Trophoblast cell (in vitro differentiated cells and primary cell): Measurements from ENCODE around the gene SKA2.

Experiments used
- DNase-seq, 2 donors: peaks; one replicate each; pipeline ENCODE4 v3.0.0-alpha.2; 2016
- H2AFZ ChIP-seq: 2 replicates; pipeline ENCODE4 v1.6.1; 2013; ENCODE audit warnings: low read length, moderate library complexity, mild to moderate bottlenecking; ENCODE audit not compliant: insufficient read depth, poor library complexity
- H2AK5ac ChIP-seq: 2 replicates; pipeline ENCODE4 v1.6.1; 2013; ENCODE audit warnings: mild to moderate bottlenecking, low read length
- H2BK120ac ChIP-seq: 2 replicates; pipeline ENCODE4 v1.6.1; 2013; ENCODE audit warnings: low read length, mild to moderate bottlenecking, moderate library complexity; ENCODE audit not compliant: insufficient read depth, poor library complexity
- H2BK12ac ChIP-seq: 2 replicates; pipeline ENCODE4 v1.6.1; 2013; ENCODE audit warnings: mild to moderate bottlenecking, low read length, moderate library complexity
- H2BK5ac ChIP-seq: 2 replicates; pipeline ENCODE4 v1.6.1; 2013; ENCODE audit warnings: low read length, low read depth, moderate library complexity, mild to moderate bottlenecking; ENCODE audit not compliant: poor library complexity
- H3K14ac ChIP-seq: 2 replicates; pipeline ENCODE4 v1.6.1; 2013; ENCODE audit warnings: mild to moderate bottlenecking, low read length
- H3K18ac ChIP-seq: 2 replicates; pipeline ENCODE4 v1.6.1; 2013; ENCODE audit warnings: mild to moderate bottlenecking, low read length
- H3K23ac ChIP-seq: 2 replicates; pipeline ENCODE4 v1.6.1; 2013; ENCODE audit warnings: low read length
- H3K27ac ChIP-seq: 2 replicates; pipeline ENCODE4 v1.5.1; 2013; ENCODE audit warnings: low read depth, mild to moderate bottlenecking, inconsistent platforms, low read length, moderate library complexity
- H3K27me3 ChIP-seq: 2 replicates; pipeline ENCODE4 v1.6.1; 2013; ENCODE audit warnings: inconsistent platforms, mild to moderate bottlenecking, low read length, moderate library complexity; ENCODE audit not compliant: insufficient read depth
- H3K36me3 ChIP-seq, 2 experiments: 1 replicate in 1 of 2; 2 replicates in 1 of 2; pipeline ENCODE4 v1.6.1; 2013; ENCODE audit warnings: low read length in 2 of 2, mild to moderate bottlenecking in 2 of 2, moderate library complexity in 1 of 2; ENCODE audit not compliant: insufficient read depth in 2 of 2, control insufficient read depth in 1 of 2
- H3K4ac ChIP-seq: 2 replicates; pipeline ENCODE4 v1.6.1; 2013; ENCODE audit warnings: low read depth, mild to moderate bottlenecking, low read length, moderate library complexity
- H3K4me1 ChIP-seq, 2 experiments: 1 replicate in 1 of 2; 2 replicates in 1 of 2; pipeline ENCODE4 v1.6.1; 2013; ENCODE audit warnings: low read length in 2 of 2, mild to moderate bottlenecking in 2 of 2, moderate library complexity in 1 of 2; ENCODE audit not compliant: insufficient read depth in 2 of 2, control insufficient read depth in 1 of 2
- H3K4me2 ChIP-seq: 2 replicates; pipeline ENCODE4 v1.6.1; 2013; ENCODE audit warnings: inconsistent platforms, mild to moderate bottlenecking, low read length, moderate library complexity
- H3K4me3 ChIP-seq: 2 replicates; pipeline ENCODE4 v1.5.1; 2013; ENCODE audit warnings: mild to moderate bottlenecking, low read depth, low read length, inconsistent platforms
- H3K79me1 ChIP-seq: one replicate; pipeline ENCODE4 v1.6.1; 2013; ENCODE audit warnings: low read length
- H3K79me2 ChIP-seq: 2 replicates; pipeline ENCODE4 v1.6.1; 2013; ENCODE audit warnings: low read length, mild to moderate bottlenecking; ENCODE audit not compliant: control insufficient read depth, insufficient read depth, poor library complexity
- H3K9ac ChIP-seq: 2 replicates; pipeline ENCODE4 v1.6.1; 2013; ENCODE audit warnings: mild to moderate bottlenecking, low read length
- H3K9me3 ChIP-seq: 2 replicates; pipeline ENCODE4 v1.6.1; 2013; ENCODE audit warnings: low read depth, mild to moderate bottlenecking, control low read depth, inconsistent platforms, low read length; ENCODE audit not compliant: insufficient read depth
- H4K12ac ChIP-seq: 2 replicates; pipeline ENCODE4 v1.6.1; 2013; ENCODE audit warnings: low read depth, mild to moderate bottlenecking, low read length, moderate library complexity
- H4K8ac ChIP-seq: 2 replicates; pipeline ENCODE4 v1.6.1; 2013; ENCODE audit warnings: low read depth, mild to moderate bottlenecking, low read length, moderate library complexity
- H4K91ac ChIP-seq: one replicate; pipeline ENCODE4 v1.6.1; 2013; ENCODE audit warnings: low read depth, mild to moderate bottlenecking, low read length, moderate library complexity
- WGBS: extraction: QIAGEN DNeasy Blood & Tissue Kit; methylation state at CpG from one replicate; pipeline ENCODE4 v1.1.7; 2013; ENCODE audit warnings: missing lambda C conversion rate; ENCODE audit not compliant: insufficient read length, insufficient coverage; ENCODE audit errors: extremely low coverage; 5-methylcytosine and 5-hydroxymethylcytosine counted together

SKA2 gene

GRCh38 chr17:59149051-59149450 lies 5.9 kb downstream of the SKA2 start:
- Histone ChIP-seq H3K4ac (peak overlapping the region; percentile 86), H2AK5ac (no peak overlapping the region), H4K91ac (no peak overlapping the region), H3K4me2 (no peak overlapping the region), H3K4me3 (no peak overlapping the region), H3K18ac (no peak overlapping the region), H3K9me3 (no peaks in the 10 kb centered on the region), H3K27ac (no peak overlapping the region), H4K8ac (no peak overlapping the region), H2BK12ac (no peak overlapping the region), H3K9ac (no peak overlapping the region), H3K23ac (no peak overlapping the region), H3K79me1 (peaks cover 3% of the 10 kb centered on the region), H2BK5ac (no peak overlapping the region), H3K36me3 (peaks cover 2 to 7% of the 10 kb centered on the region in 2 experiments), H3K79me2 (peaks cover 22% of the 10 kb centered on the region), H2BK120ac (no peak overlapping the region), H3K14ac (no peak overlapping the region), H4K12ac (no peak overlapping the region), H3K27me3 (no peaks in the 10 kb centered on the region), H3K4me1 (peaks cover 4% of the 10 kb centered on the region in 2 experiments), H2AFZ (no peak overlapping the region)
- WGBS, result no CpG with 5 or more reads among the region's 2 CpGs
- DNase-seq, result no peak

GRCh38 chr17:59145571-59146096 lies 9.4 kb downstream of the SKA2 start:
- H3K4me1 ChIP-seq, result peaks cover 0 to 4% of the 10 kb centered on the region in 2 experiments
- no peak overlapping the region for H4K91ac ChIP-seq
- H3K18ac ChIP-seq, result no peak overlapping the region
- WGBS, result no CpG with 5 or more reads among the region's 4 CpGs
- no peak overlapping the region for H4K8ac ChIP-seq
- no peak overlapping the region for H2BK120ac ChIP-seq
- no peak overlapping the region for H2BK12ac ChIP-seq
- H3K36me3 ChIP-seq, result peaks cover 4 to 9% of the 10 kb centered on the region in 2 experiments
- no peak overlapping the region for H3K4me3 ChIP-seq
- H4K12ac ChIP-seq, result no peak overlapping the region
- no peak overlapping the region for H3K14ac ChIP-seq
- no peaks in the 10 kb centered on the region for H3K27me3 ChIP-seq
- peak overlapping the region; percentile 40 for H3K4ac ChIP-seq
- no peak overlapping the region for H2BK5ac ChIP-seq
- no peak overlapping the region for H3K4me2 ChIP-seq
- H3K27ac ChIP-seq, result no peak overlapping the region
- no peak overlapping the region for H2AFZ ChIP-seq
- H3K23ac ChIP-seq, result no peak overlapping the region
- no peak overlapping the region for H3K9ac ChIP-seq
- H3K9me3 ChIP-seq, result no peaks in the 10 kb centered on the region
- no peak overlapping the region for H2AK5ac ChIP-seq
- no peaks in the 10 kb centered on the region for H3K79me1 ChIP-seq
- DNase-seq, result no peak
- H3K79me2 ChIP-seq, result peaks cover 21% of the 10 kb centered on the region

- Histone ChIP-seq H3K79me1 (no peaks in the 10 kb centered on the region), H2BK5ac (no peak overlapping the region), H4K91ac (no peak overlapping the region), H2BK12ac (no peak overlapping the region), H3K9me3 (no peaks in the 10 kb centered on the region), H3K9ac (no peak overlapping the region), H4K8ac (no peak overlapping the region), H3K27me3 (no peaks in the 10 kb centered on the region), H3K36me3 (peaks cover 2 to 5% of the 10 kb centered on the region in 2 experiments), H3K23ac (no peak overlapping the region), H3K4me3 (no peak overlapping the region), H3K4ac (peak overlapping the region; percentile 64), H2AFZ (no peak overlapping the region), H2BK120ac (no peak overlapping the region), H3K27ac (no peak overlapping the region), H2AK5ac (no peak overlapping the region), H3K79me2 (peaks cover 10% of the 10 kb centered on the region), H3K4me2 (no peak overlapping the region), H4K12ac (no peak overlapping the region), H3K14ac (no peak overlapping the region), H3K18ac (no peak overlapping the region), H3K4me1 (no peaks in the 10 kb centered on the region)
- DNase-seq, result no peak
- 100% methylated on average over 1 of the region's 1 CpG for WGBS
These were observed 13.1 kb downstream of the SKA2 start for GRCh38 chr17:59141860-59142259.

- Histone ChIP-seq H2BK12ac (no peak overlapping the region), H3K9ac (no peak overlapping the region), H4K91ac (no peak overlapping the region), H3K14ac (no peak overlapping the region), H2BK120ac (no peak overlapping the region), H3K79me2 (peaks cover 8% of the 10 kb centered on the region), H4K12ac (no peak overlapping the region), H3K27me3 (no peaks in the 10 kb centered on the region), H2AFZ (no peak overlapping the region), H2AK5ac (no peak overlapping the region), H2BK5ac (no peak overlapping the region), H3K4me2 (no peak overlapping the region), H3K18ac (no peak overlapping the region), H3K27ac (no peak overlapping the region), H3K4me1 (no peaks in the 10 kb centered on the region), H3K4ac (no peak overlapping the region), H3K4me3 (no peak overlapping the region), H3K23ac (no peak overlapping the region), H3K79me1 (no peaks in the 10 kb centered on the region), H3K36me3 (peaks cover 2 to 5% of the 10 kb centered on the region in 2 experiments), H4K8ac (no peak overlapping the region), H3K9me3 (no peaks in the 10 kb centered on the region)
- DNase-seq, result no peak
- WGBS, result no CpG with 5 or more reads among the region's 4 CpGs
These were observed 15.0 kb downstream of the SKA2 start for GRCh38 chr17:59139939-59140338.
